ENCODE measurements around the gene DAW1.
"Not testable (repeated sequence)": the region's sequence is repeated elsewhere in the genome, so short reads cannot be mapped to it uniquely, and the experiment has no call there.

The DAW1 gene

GRCh38 chr2:227921648-227922047, 50.2 kb downstream of the DAW1 start:
- Histone ChIP-seq H3K4me1 (ENCODE audit: control insufficient read depth, insufficient read depth, low read length) (no peaks in the 10 kb centered on the region), H3K9me3 (ENCODE audit: control insufficient read depth, low read length) (peaks cover 2% of the 10 kb centered on the region), H3K27me3 (replicated peaks; ENCODE audit: control insufficient read depth, insufficient read depth, low read length) (no peaks in the 10 kb centered on the region), H3K4me3 (ENCODE audit: low read length) (no peak overlapping the region), H3K36me3 (ENCODE audit: control insufficient read depth, insufficient read depth, low read length, severe bottlenecking) (no peaks in the 10 kb centered on the region), H3K9ac (ENCODE audit: low read length) (no peak overlapping the region)
- DNase-seq (ENCODE audit: low read depth) = no peak

- Histone ChIP-seq H3K4me3 (ENCODE audit: low read length) (no peak overlapping the region), H3K27me3 (replicated peaks; ENCODE audit: control insufficient read depth, insufficient read depth, low read length) (no peaks in the 10 kb centered on the region), H3K9ac (ENCODE audit: low read length) (no peak overlapping the region), H3K9me3 (ENCODE audit: control insufficient read depth, low read length) (peaks cover 14% of the 10 kb centered on the region), H3K4me1 (ENCODE audit: control insufficient read depth, insufficient read depth, low read length) (no peaks in the 10 kb centered on the region), H3K36me3 (ENCODE audit: control insufficient read depth, insufficient read depth, low read length, severe bottlenecking) (no peaks in the 10 kb centered on the region)
- no peak for DNase-seq (ENCODE audit: low read depth)
These were observed 60.6 kb downstream of the DAW1 start for GRCh38 chr2:227932001-227932400.

- Histone ChIP-seq H3K9me3 (ENCODE audit: control insufficient read depth, low read length) (peaks cover 10% of the 10 kb centered on the region), H3K4me3 (ENCODE audit: low read length) (no peak overlapping the region), H3K4me1 (ENCODE audit: control insufficient read depth, insufficient read depth, low read length) (no peaks in the 10 kb centered on the region), H3K36me3 (ENCODE audit: control insufficient read depth, insufficient read depth, low read length, severe bottlenecking) (no peaks in the 10 kb centered on the region), H3K27me3 (replicated peaks; ENCODE audit: control insufficient read depth, insufficient read depth, low read length) (no peaks in the 10 kb centered on the region), H3K9ac (ENCODE audit: low read length) (no peak overlapping the region)
- no peak for DNase-seq (ENCODE audit: low read depth)
These were observed 61.0 kb downstream of the DAW1 start for GRCh38 chr2:227932403-227932802.

- Histone ChIP-seq H3K9ac (ENCODE audit: low read length) (no peak overlapping the region), H3K36me3 (ENCODE audit: control insufficient read depth, insufficient read depth, low read length, severe bottlenecking) (no peaks in the 10 kb centered on the region), H3K27me3 (replicated peaks; ENCODE audit: control insufficient read depth, insufficient read depth, low read length) (no peaks in the 10 kb centered on the region), H3K4me1 (ENCODE audit: control insufficient read depth, insufficient read depth, low read length) (no peaks in the 10 kb centered on the region), H3K9me3 (ENCODE audit: control insufficient read depth, low read length) (no peaks in the 10 kb centered on the region), H3K4me3 (ENCODE audit: low read length) (no peak overlapping the region)
- DNase-seq (ENCODE audit: low read depth) = no peak
These were observed 62.5 kb downstream of the DAW1 start for GRCh38 chr2:227933884-227934283.

GRCh38 chr2:227936249-227936648, 64.8 kb downstream of the DAW1 start:
- not testable (repeated sequence) for H3K9ac ChIP-seq (ENCODE audit: low read length); H3K4me1 ChIP-seq (ENCODE audit: control insufficient read depth, insufficient read depth, low read length); H3K36me3 ChIP-seq (ENCODE audit: control insufficient read depth, insufficient read depth, low read length, severe bottlenecking); H3K4me3 ChIP-seq (ENCODE audit: low read length); H3K9me3 ChIP-seq (ENCODE audit: control insufficient read depth, low read length); H3K27me3 ChIP-seq (replicated peaks; ENCODE audit: control insufficient read depth, insufficient read depth, low read length); DNase-seq (ENCODE audit: low read depth)

GRCh38 chr2:227939271-227940027, 68.0 kb downstream of the DAW1 start:
- no peak overlapping the region for H3K4me3 ChIP-seq (ENCODE audit: low read length)
- no peak overlapping the region for H3K9ac ChIP-seq (ENCODE audit: low read length)
- no peaks in the 10 kb centered on the region for H3K27me3 ChIP-seq (replicated peaks; ENCODE audit: control insufficient read depth, insufficient read depth, low read length)
- no peaks in the 10 kb centered on the region for H3K9me3 ChIP-seq (ENCODE audit: control insufficient read depth, low read length)
- peaks cover 4% of the 10 kb centered on the region for H3K4me1 ChIP-seq (ENCODE audit: control insufficient read depth, insufficient read depth, low read length)
- peak; percentile 33 for DNase-seq (ENCODE audit: low read depth)
- no peaks in the 10 kb centered on the region for H3K36me3 ChIP-seq (ENCODE audit: control insufficient read depth, insufficient read depth, low read length, severe bottlenecking)

GRCh38 chr2:227942021-227942420, 70.6 kb downstream of the DAW1 start:
- no peak for DNase-seq (ENCODE audit: low read depth)
- Histone ChIP-seq H3K4me3 (ENCODE audit: low read length) (no peak overlapping the region), H3K9ac (ENCODE audit: low read length) (no peak overlapping the region), H3K27me3 (replicated peaks; ENCODE audit: control insufficient read depth, insufficient read depth, low read length) (no peaks in the 10 kb centered on the region), H3K4me1 (ENCODE audit: control insufficient read depth, insufficient read depth, low read length) (peaks cover 4% of the 10 kb centered on the region), H3K36me3 (ENCODE audit: control insufficient read depth, insufficient read depth, low read length, severe bottlenecking) (no peaks in the 10 kb centered on the region), H3K9me3 (ENCODE audit: control insufficient read depth, low read length) (no peaks in the 10 kb centered on the region)

- no peak overlapping the region for H3K4me3 ChIP-seq (ENCODE audit: low read length)
- no peak for DNase-seq (ENCODE audit: low read depth)
- no peaks in the 10 kb centered on the region for H3K36me3 ChIP-seq (ENCODE audit: control insufficient read depth, insufficient read depth, low read length, severe bottlenecking)
- H3K4me1 ChIP-seq (ENCODE audit: control insufficient read depth, insufficient read depth, low read length) = peaks cover 4% of the 10 kb centered on the region
- no peaks in the 10 kb centered on the region for H3K27me3 ChIP-seq (replicated peaks; ENCODE audit: control insufficient read depth, insufficient read depth, low read length)
- H3K9ac ChIP-seq (ENCODE audit: low read length) = no peak overlapping the region
- H3K9me3 ChIP-seq (ENCODE audit: control insufficient read depth, low read length) = no peaks in the 10 kb centered on the region
These were observed 71.5 kb downstream of the DAW1 start for GRCh38 chr2:227942965-227943364.

- H3K9me3 ChIP-seq (ENCODE audit: control insufficient read depth, low read length) = no peaks in the 10 kb centered on the region
These were observed 88.9 kb downstream of the DAW1 start for GRCh38 chr2:227960317-227960716.

GRCh38 chr2:227971619-227972230, 100.3 kb downstream of the DAW1 start:
- Histone ChIP-seq H3K9ac (ENCODE audit: low read length) (no peak overlapping the region), H3K36me3 (ENCODE audit: control insufficient read depth, insufficient read depth, low read length, severe bottlenecking) (no peaks in the 10 kb centered on the region), H3K9me3 (ENCODE audit: control insufficient read depth, low read length) (no peaks in the 10 kb centered on the region), H3K4me1 (ENCODE audit: control insufficient read depth, insufficient read depth, low read length) (no peaks in the 10 kb centered on the region), H3K4me3 (ENCODE audit: low read length) (no peak overlapping the region), H3K27me3 (replicated peaks; ENCODE audit: control insufficient read depth, insufficient read depth, low read length) (no peaks in the 10 kb centered on the region)
- no peak for DNase-seq (ENCODE audit: low read depth)

More at GRCh38 chr2:227960317-227960716, 88.9 kb downstream of the DAW1 start:
- Histone ChIP-seq H3K4me3 (ENCODE audit: low read length) (no peak overlapping the region), H3K4me1 (ENCODE audit: control insufficient read depth, insufficient read depth, low read length) (no peaks in the 10 kb centered on the region), H3K9ac (ENCODE audit: low read length) (no peak overlapping the region), H3K36me3 (ENCODE audit: control insufficient read depth, insufficient read depth, low read length, severe bottlenecking) (no peaks in the 10 kb centered on the region), H3K27me3 (replicated peaks; ENCODE audit: control insufficient read depth, insufficient read depth, low read length) (no peaks in the 10 kb centered on the region)
- no peak for DNase-seq (ENCODE audit: low read depth)

- Histone ChIP-seq H3K9me3 (ENCODE audit: control insufficient read depth, low read length) (no peaks in the 10 kb centered on the region), H3K4me3 (ENCODE audit: low read length) (no peak overlapping the region), H3K27me3 (replicated peaks; ENCODE audit: control insufficient read depth, insufficient read depth, low read length) (no peaks in the 10 kb centered on the region), H3K4me1 (ENCODE audit: control insufficient read depth, insufficient read depth, low read length) (no peaks in the 10 kb centered on the region), H3K9ac (ENCODE audit: low read length) (no peak overlapping the region), H3K36me3 (ENCODE audit: control insufficient read depth, insufficient read depth, low read length, severe bottlenecking) (no peaks in the 10 kb centered on the region)
- no peak for DNase-seq (ENCODE audit: low read depth)
These were observed 101.8 kb downstream of the DAW1 start for GRCh38 chr2:227973241-227973640.

Measured in adipocyte (in vitro differentiated cells).